ENCODE results near the gene PARVG. TPM values are rescaled to one million over a fixed set of nuclear protein-coding genes. Genes with fewer than 3 reads are reported as not detected.

The PARVG gene
- total RNA-seq, 4 donors from 2014 or later = 2.4 to 7.1 (median 5.5) TPM

- no peaks in the 10 kb centered on the region for H3K27me3 ChIP-seq
- no peak overlapping the region for H3K4me3 ChIP-seq (replicated peaks in 1 of 3)
- TF ChIP-seq CTCF (IDR thresholded peaks at IDR 0.05) (no peak), POLR2A (IDR thresholded peaks at IDR 0.05) (no peak)
These were observed 25.0 kb downstream of the PARVG start for GRCh38 chr22:44205516-44206329.

GRCh38 chr22:44206330-44206645 is 25.6 kb downstream of the PARVG start:
- no peak for DNase-seq
- H3K9me3 ChIP-seq = no peaks in the 10 kb centered on the region
- H3K27ac ChIP-seq = no peak overlapping the region
- TF ChIP-seq POLR2A (IDR thresholded peaks at IDR 0.05) (no peak), CTCF (IDR thresholded peaks at IDR 0.05) (no peak)
- no peaks in the 10 kb centered on the region for H3K36me3 ChIP-seq
- WGBS, 2 donors = 79 to 89% methylated on average over 9 of the region's 9 CpGs
- no peaks in the 10 kb centered on the region for H3K27me3 ChIP-seq
- no peak overlapping the region for H3K4me3 ChIP-seq (replicated peaks in 1 of 3)
- H3K4me1 ChIP-seq = no peaks in the 10 kb centered on the region
- intact Hi-C loops (cut with DNase I) = no loop called here

More at GRCh38 chr22:44205516-44206329, 25.0 kb downstream of the PARVG start:
- Histone ChIP-seq H3K4me1 (no peaks in the 10 kb centered on the region), H3K9me3 (no peaks in the 10 kb centered on the region), H3K36me3 (no peaks in the 10 kb centered on the region), H3K27ac (no peak overlapping the region)
- DNase-seq = no peak
- intact Hi-C loops (cut with DNase I) = no loop called here
- WGBS, 2 donors = 91 to 97% methylated on average over 11 to 16 of the region's 16 CpGs

GRCh38 chr22:44206696-44207095 is 26.0 kb downstream of the PARVG start:
- intact Hi-C loops (cut with DNase I) = no loop called here
- 79 to 81% methylated on average over 7 of the region's 8 CpGs for WGBS, 2 donors
- H3K36me3 ChIP-seq = no peaks in the 10 kb centered on the region
- H3K27ac ChIP-seq = no peak overlapping the region
- no peaks in the 10 kb centered on the region for H3K4me1 ChIP-seq
- H3K4me3 ChIP-seq (replicated peaks in 1 of 3) = no peak overlapping the region
- TF ChIP-seq CTCF (IDR thresholded peaks at IDR 0.05) (no peak), POLR2A (IDR thresholded peaks at IDR 0.05) (no peak)
- DNase-seq = no peak
- H3K27me3 ChIP-seq = no peaks in the 10 kb centered on the region
- no peaks in the 10 kb centered on the region for H3K9me3 ChIP-seq

GRCh38 chr22:44207173-44207980 is 26.7 kb downstream of the PARVG start:
- 88 to 89% methylated on average over 9 to 11 of the region's 16 CpGs for WGBS, 2 donors
- no peak for TF ChIP-seq CTCF (IDR thresholded peaks at IDR 0.05)
- no peak for TF ChIP-seq POLR2A (IDR thresholded peaks at IDR 0.05)
- Histone ChIP-seq H3K9me3 (no peaks in the 10 kb centered on the region), H3K27me3 (no peaks in the 10 kb centered on the region), H3K27ac (no peak overlapping the region), H3K4me3 (replicated peaks in 1 of 3) (no peak overlapping the region), H3K4me1 (peaks cover 0 to under 1% of the 10 kb centered on the region in 2 donors), H3K36me3 (no peaks in the 10 kb centered on the region)
- no peak for DNase-seq
- intact Hi-C loops (cut with DNase I) = no loop called here

- no peaks in the 10 kb centered on the region for H3K27me3 ChIP-seq
- 85 to 90% methylated on average over 4 of the region's 4 CpGs for WGBS, 2 donors
- no peak for DNase-seq
- peaks cover 0 to 4% of the 10 kb centered on the region in 2 donors for H3K4me1 ChIP-seq
- no peaks in the 10 kb centered on the region for H3K36me3 ChIP-seq
- no peak overlapping the region for H3K4me3 ChIP-seq (replicated peaks in 1 of 3)
- intact Hi-C loops (cut with DNase I) = no loop called here
- TF ChIP-seq CTCF (IDR thresholded peaks at IDR 0.05) = no peak
- no peak for TF ChIP-seq POLR2A (IDR thresholded peaks at IDR 0.05)
- H3K27ac ChIP-seq = no peak overlapping the region
- no peaks in the 10 kb centered on the region for H3K9me3 ChIP-seq
These were observed 27.2 kb downstream of the PARVG start for GRCh38 chr22:44207981-44208317.
